K562 (cell line): ENCODE data around the gene PTTG2. TPM values are rescaled to one million over a fixed set of nuclear protein-coding genes. Genes with fewer than 3 reads are reported as not detected.

Source experiments
- ATAC-seq: fragments of 200-7000 bp; cut with Tn5 transposase; 3 replicates; pipeline ENCODE4 v1.9.1; 2020; ENCODE audit warnings: moderate library complexity
- BruUV-seq: library from RNA; stranded (reverse); fragments of 400-500 nt; replicated peaks from 2 replicates; lab custom pipeline; 2021; lab: Mats Ljungman, UMichigan
- CTCF ChIA-PET: fragments of 300-600 bp; formaldehyde crosslinking; extraction: SDS; loops from one replicate; lab custom pipeline; 2021; ENCODE audit warnings: low intra/inter-chr PET ratio; lab: Yijun Ruan, JAX
- POLR2A ChIA-PET: fragments of 300-600, 350-650 bp; sonication (Branson Sonifier 250); formaldehyde crosslinking; extraction: SDS; loops from one replicate; lab custom pipeline; 2021; ENCODE audit warnings: antibody characterized with exemption, inconsistent platforms; lab: Yijun Ruan, JAX
- DNase-seq, 4 experiments: peaks; one replicate each; pipeline versions ENCODE4 v3.0.0 to v3.0.0-alpha.2; 2011 to 2018; ENCODE audit warnings: low spot score in 3 of 4, mixed read lengths in 3 of 4; ENCODE audit errors: extremely low read depth in 1 of 4
- FAIRE-seq: peaks from 2 replicates; lab custom pipeline; 2011; peaks lifted over from hg19 to GRCh38; lab: Jason Lieb, UNC
- H2AFZ ChIP-seq: 2 replicates; pipeline ENCODE4 v1.6.0; 2011; ENCODE audit warnings: low read depth, low read length, control low read depth, inconsistent platforms
- H3K27ac ChIP-seq: fragments of 200-600 bp; 3 replicates; pipeline ENCODE4 v1.8.0; 2011; ENCODE audit warnings: low read depth, mild to moderate bottlenecking, control low read depth, inconsistent platforms, low read length, moderate library complexity, mixed read lengths; ENCODE audit errors: extremely low read depth
- H3K27me3 ChIP-seq, 2 experiments: fragments of 300-600 bp in 1 of 2; 2 replicates in 1 of 2; 3 replicates in 1 of 2; pipeline versions ENCODE4 v1.6.0 to v1.8.0; 2011; ENCODE audit warnings: inconsistent platforms in 2 of 2, low read length in 2 of 2, mild to moderate bottlenecking in 1 of 2, mixed read lengths in 1 of 2, moderate library complexity in 1 of 2; ENCODE audit not compliant: control insufficient read depth in 2 of 2, insufficient read depth in 2 of 2
- H3K36me3 ChIP-seq: fragments of 300-600 bp; 3 replicates; pipeline ENCODE4 v1.8.0; 2011; ENCODE audit warnings: mild to moderate bottlenecking, low read length, inconsistent platforms; ENCODE audit not compliant: control insufficient read depth, insufficient read depth
- H3K4me1 ChIP-seq, 2 experiments: fragments of 200-600 bp in 1 of 2; replicated peaks in 1 of 2; 2 replicates in 1 of 2; 3 replicates in 1 of 2; pipeline versions ENCODE4 v1.5.1 to v1.8.0; 2011; ENCODE audit warnings: inconsistent platforms in 2 of 2, low read length in 2 of 2, mild to moderate bottlenecking in 1 of 2, mixed read lengths in 1 of 2, moderate library complexity in 1 of 2; ENCODE audit not compliant: control insufficient read depth in 2 of 2, insufficient read depth in 2 of 2
- H3K4me2 ChIP-seq: 2 replicates; pipeline ENCODE4 v1.6.1; 2011; ENCODE audit warnings: low read length, control low read depth, inconsistent platforms, mixed read lengths; ENCODE audit not compliant: insufficient read depth
- H3K4me3 ChIP-seq: fragments of 200-600 bp; sonication (generic), shearing (Covaris generic); 2 replicates; pipeline ENCODE4 v1.5.1; 2016; ENCODE audit warnings: control low read depth, inconsistent platforms
- H3K79me2 ChIP-seq: fragments of 200-600 bp; 3 replicates; pipeline ENCODE4 v1.8.0; 2011; ENCODE audit warnings: low read length, inconsistent platforms; ENCODE audit not compliant: control insufficient read depth, insufficient read depth
- H3K9ac ChIP-seq, 2 experiments: 2 replicates each; pipeline versions ENCODE4 v1.6.0 to v1.6.1; 2011; ENCODE audit warnings: low read depth in 2 of 2, low read length in 2 of 2, control low read depth in 1 of 2, inconsistent platforms in 1 of 2, mild to moderate bottlenecking in 1 of 2, mixed read lengths in 1 of 2; ENCODE audit not compliant: insufficient read depth in 1 of 2
- H3K9me1 ChIP-seq: one replicate; pipeline ENCODE4 v1.6.0; 2011; ENCODE audit warnings: inconsistent platforms, mild to moderate bottlenecking, low read length, moderate library complexity; ENCODE audit not compliant: control insufficient read depth, insufficient read depth
- H3K9me3 ChIP-seq: replicated peaks from 2 replicates; pipeline ENCODE4 v1.5.1; 2011; ENCODE audit warnings: low read depth, low read length, inconsistent platforms; ENCODE audit not compliant: control insufficient read depth, insufficient read depth
- H4K20me1 ChIP-seq: replicated peaks from 2 replicates; pipeline ENCODE4 v1.6.1; 2011; ENCODE audit warnings: low read length, inconsistent platforms, mixed read lengths; ENCODE audit not compliant: control insufficient read depth, insufficient read depth
- CBX2 ChIP-seq: fragments of 200-600 bp; sonication (generic); IDR thresholded peaks from one replicate; pipeline ENCODE4 v1.6.1; 2012; ENCODE audit warnings: mild to moderate bottlenecking, low read length, inconsistent platforms; ENCODE audit not compliant: insufficient read depth, poor library complexity, severe bottlenecking
- DDX20 ChIP-seq: fragments of 450-650 bp; IDR thresholded peaks from 2 replicates; pipeline ENCODE4 v1.6.1; 2016; ENCODE audit warnings: missing genetic modification characterization, low read depth, mild to moderate bottlenecking, missing compliant biosample characterization, moderate library complexity
- PTTG1 ChIP-seq: fragments of 450-650 bp; IDR thresholded peaks from 2 replicates; pipeline ENCODE4 v1.6.1; 2016; ENCODE audit warnings: low read depth, mild to moderate bottlenecking, missing genetic modification characterization, missing compliant biosample characterization
- PYGO2 ChIP-seq: fragments of 450-650 bp; IDR thresholded peaks from 2 replicates; pipeline ENCODE4 v1.6.1; 2016; ENCODE audit warnings: mild to moderate bottlenecking, missing genetic modification characterization, moderate library complexity, missing compliant biosample characterization
- SMARCA5 ChIP-seq: fragments of 450-650 bp; IDR thresholded peaks from 2 replicates; pipeline ENCODE4 v1.6.1; 2016
- SMARCE1 ChIP-seq: fragments of 450-650 bp; IDR thresholded peaks from 2 replicates; pipeline ENCODE4 v1.7.1; 2016; ENCODE audit warnings: mild to moderate bottlenecking
- TAF1 ChIP-seq: IDR thresholded peaks from 2 replicates; pipeline ENCODE4 v1.6.1; 2011; ENCODE audit warnings: mild to moderate bottlenecking, low read length, moderate library complexity; ENCODE audit not compliant: insufficient read depth, control insufficient read depth, severe bottlenecking; ENCODE audit errors: extremely low read depth
- XRCC4 ChIP-seq: IDR thresholded peaks from one replicate; pipeline ENCODE4 v1.6.1; 2011; ENCODE audit not compliant: insufficient read depth, insufficient read length; ENCODE audit errors: extremely low read depth
- WGBS: fragments of 100-300 bp; shearing (Covaris generic); methylation state at CpG from one replicate; pipeline ENCODE4 v1.1.6; 2016; ENCODE audit warnings: low coverage, mixed read lengths; ENCODE audit not compliant: insufficient coverage; ENCODE audit errors: missing lambda C conversion rate; 5-methylcytosine and 5-hydroxymethylcytosine counted together
- in situ Hi-C: fragments of 300-500 bp; cut with MboI; formaldehyde crosslinking; loops from 4 replicates; pipeline ENCODE4 v1.15.0; 2018; ENCODE audit warnings: inconsistent platforms, mixed read lengths
- intact Hi-C: fragments of 100-400 bp; cut with micrococcal nuclease; formaldehyde crosslinking; loops from 2 replicates; pipeline ENCODE4 v1.14.2; 2022
- polyA plus RNA-seq, 8 experiments: library from polyadenylated mRNA; depleted of rRNA in 4 of 8; stranded (reverse) in 5 of 8; unstranded in 3 of 8; fragments of >200 nt; fragmentation: Nextera tagmentation in 2 of 8; fragmentation: Illumina TruSeq in 1 of 8; extraction: Ambion mirVana in 2 of 8; extraction: Trizol in 1 of 8; gene quantifications; 2 replicates each; pipeline versions ENCODE4 v1.2.1 to v1.2.3, GENCODE V29; 2011 to 2014; ENCODE audit warnings: inconsistent platforms in 1 of 8, missing spikeins in 1 of 8
- total RNA-seq, 7 experiments: library from RNA; depleted of rRNA in 6 of 7; stranded (reverse); fragments of >200 nt in 6 of 7; fragmentation: Illumina TruSeq in 2 of 7; extraction: Trizol in 2 of 7; gene quantifications; 2 replicates each; pipeline versions ENCODE4 v1.2.1 to v1.2.3, GENCODE V29; 2011 to 2021; ENCODE audit warnings: low replicate concordance in 1 of 7
- TF ChIP-seq, protein P1 (sequence below), 2 experiments: fragments of 450-650 bp; IDR thresholded peaks; 2 replicates each; pipeline ENCODE4 v1.6.1; 2018; ENCODE audit warnings: mild to moderate bottlenecking in 2 of 2, low read depth in 1 of 2; ENCODE audit not compliant: partially characterized antibody in 2 of 2
- TF ChIP-seq, protein P2 (sequence below): IDR thresholded peaks from 2 replicates; pipeline ENCODE4 v1.6.1; 2012; ENCODE audit warnings: low read depth, low read length, improper control_type of control experiment, borderline replicate concordance
- TF ChIP-seq, protein P3 (sequence below), 3 experiments: fragments of 200-800 bp in 1 of 3; fragments of 250-450 bp in 1 of 3; fragments of 450-650 bp in 1 of 3; sonication (Bioruptor Pico) in 1 of 3; sonication (Bioruptor generic) in 1 of 3; formaldehyde crosslinking in 1 of 3; IDR thresholded peaks; 2 replicates each; pipeline versions ENCODE4 v1.6.1 to v1.8.0; 2016 to 2022; ENCODE audit warnings: mild to moderate bottlenecking in 2 of 3, missing genetic modification characterization in 2 of 3, missing compliant biosample characterization in 1 of 3, moderate library complexity in 1 of 3

The PTTG2 gene
- total and polyA plus RNA-seq, 9 of the 15 experiments (the other 6 are each of a cell fraction or from before 2014, with no cell fraction given): not detected

DNA sequence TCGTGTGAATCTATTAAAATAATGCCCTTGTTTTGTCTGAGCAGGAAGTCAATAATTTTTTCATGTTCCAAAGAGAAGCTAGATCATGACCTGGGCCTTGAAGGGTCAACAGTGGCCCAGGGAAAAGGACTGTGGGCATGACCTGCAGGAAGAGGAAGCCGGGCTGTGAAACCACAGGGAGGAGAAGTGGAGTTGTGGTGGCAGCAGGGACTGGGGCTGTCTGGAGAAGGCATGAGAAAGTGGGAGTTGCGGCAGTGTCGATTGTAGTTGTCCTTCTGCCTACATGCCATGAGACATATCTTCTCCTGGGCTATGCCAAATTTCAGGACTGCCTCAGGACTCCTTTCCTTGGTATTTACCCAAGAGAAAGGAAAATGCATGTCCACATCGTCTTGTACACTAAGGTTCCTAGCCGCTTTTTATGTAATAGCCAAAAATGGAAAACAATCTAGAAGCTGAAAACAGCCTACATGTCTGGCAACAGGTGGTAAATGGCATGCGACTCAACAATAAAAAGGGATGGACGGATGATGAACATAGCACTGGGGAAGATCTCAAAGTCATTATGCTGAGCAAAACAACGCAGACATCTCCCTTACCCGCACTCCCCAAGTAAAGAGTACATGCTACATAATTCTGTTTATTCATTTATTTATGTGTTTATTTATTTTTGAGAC is 13.6 kb upstream of the PTTG2 start:
- POLR2A ChIA-PET: interaction anchor here (0.8 kb wide), 1 partner anchor 161 kb away, joined by 3 read pairs; no protein-coding TSS in a partner anchor
- no peaks in the 10 kb centered on the region for H4K20me1 ChIP-seq
- H3K4me1 ChIP-seq: no peaks in the 10 kb centered on the region
- ATAC-seq (no peak), FAIRE-seq (no peak), DNase-seq (no peak)
- no peaks in the 10 kb centered on the region for H3K9me3 ChIP-seq
- BruUV-seq: no TSS peak
- peaks cover 14 to 18% of the 10 kb centered on the region in 2 experiments for H3K27me3 ChIP-seq
- H3K4me2 ChIP-seq: no peak overlapping the region
- H2AFZ ChIP-seq: no peak overlapping the region
- H3K79me2 ChIP-seq: no peaks in the 10 kb centered on the region
- no peaks in the 10 kb centered on the region for H3K36me3 ChIP-seq
- WGBS: 0% methylated on average over 10 of the region's 10 CpGs
- H3K9me1 ChIP-seq: no peaks in the 10 kb centered on the region
- CTCF ChIA-PET: no interaction called here
- H3K4me3 ChIP-seq: no peak overlapping the region
- intact Hi-C loops: no loop called here
- no peak overlapping the region for H3K27ac ChIP-seq
- H3K9ac ChIP-seq: no peak overlapping the region
- in situ Hi-C loops: no loop called here
- TF ChIP-seq CBX2 (no peak), TAF1 (no peak), SMARCE1 (no peak), SMARCA5 (no peak), PYGO2 (tag) (no peak), XRCC4 (no peak), PTTG1 (tag) (no peak), DDX20 (tag) (no peak)
- TF ChIP-seq, protein P1, sequence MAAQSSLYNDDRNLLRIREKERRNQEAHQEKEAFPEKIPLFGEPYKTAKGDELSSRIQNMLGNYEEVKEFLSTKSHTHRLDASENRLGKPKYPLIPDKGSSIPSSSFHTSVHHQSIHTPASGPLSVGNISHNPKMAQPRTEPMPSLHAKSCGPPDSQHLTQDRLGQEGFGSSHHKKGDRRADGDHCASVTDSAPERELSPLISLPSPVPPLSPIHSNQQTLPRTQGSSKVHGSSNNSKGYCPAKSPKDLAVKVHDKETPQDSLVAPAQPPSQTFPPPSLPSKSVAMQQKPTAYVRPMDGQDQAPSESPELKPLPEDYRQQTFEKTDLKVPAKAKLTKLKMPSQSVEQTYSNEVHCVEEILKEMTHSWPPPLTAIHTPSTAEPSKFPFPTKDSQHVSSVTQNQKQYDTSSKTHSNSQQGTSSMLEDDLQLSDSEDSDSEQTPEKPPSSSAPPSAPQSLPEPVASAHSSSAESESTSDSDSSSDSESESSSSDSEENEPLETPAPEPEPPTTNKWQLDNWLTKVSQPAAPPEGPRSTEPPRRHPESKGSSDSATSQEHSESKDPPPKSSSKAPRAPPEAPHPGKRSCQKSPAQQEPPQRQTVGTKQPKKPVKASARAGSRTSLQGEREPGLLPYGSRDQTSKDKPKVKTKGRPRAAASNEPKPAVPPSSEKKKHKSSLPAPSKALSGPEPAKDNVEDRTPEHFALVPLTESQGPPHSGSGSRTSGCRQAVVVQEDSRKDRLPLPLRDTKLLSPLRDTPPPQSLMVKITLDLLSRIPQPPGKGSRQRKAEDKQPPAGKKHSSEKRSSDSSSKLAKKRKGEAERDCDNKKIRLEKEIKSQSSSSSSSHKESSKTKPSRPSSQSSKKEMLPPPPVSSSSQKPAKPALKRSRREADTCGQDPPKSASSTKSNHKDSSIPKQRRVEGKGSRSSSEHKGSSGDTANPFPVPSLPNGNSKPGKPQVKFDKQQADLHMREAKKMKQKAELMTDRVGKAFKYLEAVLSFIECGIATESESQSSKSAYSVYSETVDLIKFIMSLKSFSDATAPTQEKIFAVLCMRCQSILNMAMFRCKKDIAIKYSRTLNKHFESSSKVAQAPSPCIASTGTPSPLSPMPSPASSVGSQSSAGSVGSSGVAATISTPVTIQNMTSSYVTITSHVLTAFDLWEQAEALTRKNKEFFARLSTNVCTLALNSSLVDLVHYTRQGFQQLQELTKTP (IDR thresholded peaks at IDR 0.05; ENCODE audit: low read depth in 1 of 2, partially characterized antibody in 2 of 2): no peak
- TF ChIP-seq, protein P2, sequence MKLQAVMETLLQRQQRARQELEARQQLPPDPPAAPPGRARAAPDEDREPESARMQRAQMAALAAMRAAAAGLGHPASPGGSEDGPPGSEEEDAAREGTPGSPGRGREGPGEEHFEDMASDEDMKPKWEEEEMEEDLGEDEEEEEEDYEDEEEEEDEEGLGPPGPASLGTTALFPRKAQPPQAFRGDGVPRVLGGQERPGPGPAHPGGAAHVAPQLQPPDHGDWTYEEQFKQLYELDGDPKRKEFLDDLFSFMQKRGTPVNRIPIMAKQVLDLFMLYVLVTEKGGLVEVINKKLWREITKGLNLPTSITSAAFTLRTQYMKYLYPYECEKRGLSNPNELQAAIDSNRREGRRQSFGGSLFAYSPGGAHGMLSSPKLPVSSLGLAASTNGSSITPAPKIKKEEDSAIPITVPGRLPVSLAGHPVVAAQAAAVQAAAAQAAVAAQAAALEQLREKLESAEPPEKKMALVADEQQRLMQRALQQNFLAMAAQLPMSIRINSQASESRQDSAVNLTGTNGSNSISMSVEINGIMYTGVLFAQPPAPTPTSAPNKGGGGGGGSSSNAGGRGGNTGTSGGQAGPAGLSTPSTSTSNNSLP: no peak
- TF ChIP-seq, protein P3, sequence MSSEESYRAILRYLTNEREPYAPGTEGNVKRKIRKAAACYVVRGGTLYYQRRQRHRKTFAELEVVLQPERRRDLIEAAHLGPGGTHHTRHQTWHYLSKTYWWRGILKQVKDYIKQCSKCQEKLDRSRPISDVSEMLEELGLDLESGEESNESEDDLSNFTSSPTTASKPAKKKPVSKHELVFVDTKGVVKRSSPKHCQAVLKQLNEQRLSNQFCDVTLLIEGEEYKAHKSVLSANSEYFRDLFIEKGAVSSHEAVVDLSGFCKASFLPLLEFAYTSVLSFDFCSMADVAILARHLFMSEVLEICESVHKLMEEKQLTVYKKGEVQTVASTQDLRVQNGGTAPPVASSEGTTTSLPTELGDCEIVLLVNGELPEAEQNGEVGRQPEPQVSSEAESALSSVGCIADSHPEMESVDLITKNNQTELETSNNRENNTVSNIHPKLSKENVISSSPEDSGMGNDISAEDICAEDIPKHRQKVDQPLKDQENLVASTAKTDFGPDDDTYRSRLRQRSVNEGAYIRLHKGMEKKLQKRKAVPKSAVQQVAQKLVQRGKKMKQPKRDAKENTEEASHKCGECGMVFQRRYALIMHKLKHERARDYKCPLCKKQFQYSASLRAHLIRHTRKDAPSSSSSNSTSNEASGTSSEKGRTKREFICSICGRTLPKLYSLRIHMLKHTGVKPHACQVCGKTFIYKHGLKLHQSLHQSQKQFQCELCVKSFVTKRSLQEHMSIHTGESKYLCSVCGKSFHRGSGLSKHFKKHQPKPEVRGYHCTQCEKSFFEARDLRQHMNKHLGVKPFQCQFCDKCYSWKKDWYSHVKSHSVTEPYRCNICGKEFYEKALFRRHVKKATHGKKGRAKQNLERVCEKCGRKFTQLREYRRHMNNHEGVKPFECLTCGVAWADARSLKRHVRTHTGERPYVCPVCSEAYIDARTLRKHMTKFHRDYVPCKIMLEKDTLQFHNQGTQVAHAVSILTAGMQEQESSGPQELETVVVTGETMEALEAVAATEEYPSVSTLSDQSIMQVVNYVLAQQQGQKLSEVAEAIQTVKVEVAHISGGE (CRISPR knock-in tag; IDR thresholded peaks at IDR 0.05): no peak
